ENCODE measurements around the gene SEC23A. TPM values are rescaled to one million over a fixed set of nuclear protein-coding genes. Genes with fewer than 3 reads are reported as not detected.

Gene SEC23A
- total and polyA plus RNA-seq, 2 of the 13 experiments (the other 11 are each of a cell fraction or from before 2014, with no cell fraction given) = 403 to 887 TPM

GRCh38 chr14:39102265-39102968, 618 bp downstream of the SEC23A start (continued):
- TF ChIP-seq, protein P1, sequence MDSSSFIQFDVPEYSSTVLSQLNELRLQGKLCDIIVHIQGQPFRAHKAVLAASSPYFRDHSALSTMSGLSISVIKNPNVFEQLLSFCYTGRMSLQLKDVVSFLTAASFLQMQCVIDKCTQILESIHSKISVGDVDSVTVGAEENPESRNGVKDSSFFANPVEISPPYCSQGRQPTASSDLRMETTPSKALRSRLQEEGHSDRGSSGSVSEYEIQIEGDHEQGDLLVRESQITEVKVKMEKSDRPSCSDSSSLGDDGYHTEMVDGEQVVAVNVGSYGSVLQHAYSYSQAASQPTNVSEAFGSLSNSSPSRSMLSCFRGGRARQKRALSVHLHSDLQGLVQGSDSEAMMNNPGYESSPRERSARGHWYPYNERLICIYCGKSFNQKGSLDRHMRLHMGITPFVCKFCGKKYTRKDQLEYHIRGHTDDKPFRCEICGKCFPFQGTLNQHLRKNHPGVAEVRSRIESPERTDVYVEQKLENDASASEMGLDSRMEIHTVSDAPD (CRISPR knock-in tag; IDR thresholded peaks at IDR 0.05) = 0 out of 2 replicates have a peak, but pooled peaks have one; percentile 66
- TF ChIP-seq FOSL2 (CRISPR knock-in tag; IDR thresholded peaks at IDR 0.05) (no peak), SMC3 (IDR thresholded peaks at IDR 0.05; ENCODE audit: low read length) (0 out of 2 replicates have a peak, but pooled peaks have one; percentile 9), DNMT1 (CRISPR knock-in tag; IDR thresholded peaks at IDR 0.05) (no peak), HMGXB4 (CRISPR knock-in tag; IDR thresholded peaks at IDR 0.05; ENCODE audit: borderline replicate concordance in 1 of 2, low read depth in 1 of 2) (no peak; a peak in 1 of 4 replicates), NFRKB (IDR thresholded peaks at IDR 0.05) (no peak), KLF13 (CRISPR knock-in tag; IDR thresholded peaks at IDR 0.05) (no peak), GZF1 (CRISPR knock-in tag; IDR thresholded peaks at IDR 0.05) (0 out of 2 replicates have a peak, but pooled peaks have one; percentile 8), ZNF780A (CRISPR knock-in tag; IDR thresholded peaks at IDR 0.05) (no peak), ZFYVE20 (CRISPR knock-in tag; IDR thresholded peaks at IDR 0.05; ENCODE audit: borderline replicate concordance, low read depth) (no peak), SAP130 (CRISPR knock-in tag; IDR thresholded peaks at IDR 0.05; ENCODE audit: low read depth) (peak; percentile 33; the same call in 1 of the 2 replicates), ZNF335 (CRISPR knock-in tag; IDR thresholded peaks at IDR 0.05) (no peak), ELK4 (CRISPR knock-in tag; IDR thresholded peaks at IDR 0.05; ENCODE audit: borderline replicate concordance) (no peak), MBD4 (IDR thresholded peaks at IDR 0.05; ENCODE audit: borderline replicate concordance, low read length) (no peak), ZHX1 (CRISPR knock-in tag; IDR thresholded peaks at IDR 0.05; ENCODE audit: low read depth) (no peak), ZBTB1 (CRISPR knock-in tag; IDR thresholded peaks at IDR 0.05; ENCODE audit: borderline replicate concordance) (no peak), KLF15 (CRISPR knock-in tag; IDR thresholded peaks at IDR 0.05; ENCODE audit: borderline replicate concordance) (no peak), ASH2L (IDR thresholded peaks at IDR 0.05; ENCODE audit: insufficient read length, low read depth, low read length) (no peak)
- TF ChIP-seq, protein P2, sequence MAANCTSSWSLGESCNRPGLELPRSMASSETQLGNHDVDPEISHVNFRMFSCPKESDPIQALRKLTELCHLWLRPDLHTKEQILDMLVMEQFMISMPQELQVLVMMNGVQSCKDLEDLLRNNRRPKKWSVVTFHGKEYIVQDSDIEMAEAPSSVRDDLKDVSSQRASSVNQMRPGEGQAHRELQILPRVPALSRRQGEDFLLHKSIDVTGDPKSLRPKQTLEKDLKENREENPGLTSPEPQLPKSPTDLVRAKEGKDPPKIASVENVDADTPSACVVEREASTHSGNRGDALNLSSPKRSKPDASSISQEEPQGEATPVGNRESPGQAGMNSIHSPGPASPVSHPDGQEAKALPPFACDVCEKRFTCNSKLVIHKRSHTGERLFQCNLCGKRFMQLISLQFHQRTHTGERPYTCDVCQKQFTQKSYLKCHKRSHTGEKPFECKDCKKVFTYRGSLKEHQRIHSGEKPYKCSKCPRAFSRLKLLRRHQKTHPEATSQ (CRISPR knock-in tag; IDR thresholded peaks at IDR 0.05; ENCODE audit: borderline replicate concordance) = peak; percentile 15
